GM12801 (cell line): Measurements from ENCODE around the gene HAT1.

Experiments
- CTCF ChIP-seq: IDR thresholded peaks from one replicate; pipeline ENCODE4 v1.5.1; 2011; ENCODE audit warnings: control low read depth; ENCODE audit not compliant: insufficient read length; ENCODE audit errors: extremely low read depth

HAT1 gene

GRCh38 chr2:171979103-171979502 is 56.8 kb downstream of the HAT1 start:
- TF ChIP-seq CTCF: no peak

DNA sequence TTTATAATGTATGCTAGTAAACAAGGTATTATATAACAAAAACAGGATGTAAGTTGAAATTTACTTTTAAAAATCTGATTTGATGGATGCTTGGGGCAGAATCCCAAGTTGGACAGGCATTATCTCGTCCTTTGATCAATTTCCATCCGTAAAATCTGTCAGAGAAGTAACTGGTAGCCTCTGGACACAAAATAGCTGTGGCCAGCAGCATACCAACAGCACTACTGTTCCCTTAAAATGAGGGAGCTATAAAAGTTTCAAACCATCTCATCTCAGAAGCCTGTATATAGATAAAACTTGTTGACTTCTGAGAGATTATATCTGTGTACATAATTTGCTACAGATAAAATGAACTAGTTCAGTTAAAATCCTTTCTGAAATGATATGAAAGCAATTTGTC is 62.8 kb downstream of the HAT1 start:
- TF ChIP-seq CTCF: no peak

DNA sequence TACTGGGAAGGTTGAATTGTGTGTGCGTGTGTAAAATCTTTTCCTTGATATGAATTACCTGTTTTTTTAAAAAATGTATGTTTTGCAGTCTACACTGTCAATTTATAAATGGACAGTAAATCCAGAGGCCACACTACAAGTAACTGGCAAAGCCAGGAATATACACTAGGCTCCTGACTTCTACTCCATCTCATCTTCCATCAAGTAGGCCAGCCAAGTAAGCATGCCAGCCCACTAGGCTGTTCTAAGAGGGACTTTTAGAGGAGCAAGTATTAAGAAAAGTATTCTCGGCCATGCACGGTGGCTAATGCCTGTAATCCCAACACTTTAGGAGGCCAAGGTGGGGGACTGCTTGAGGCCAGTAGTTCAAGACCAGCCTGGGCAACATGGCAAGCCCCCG is 64.5 kb downstream of the HAT1 start:
- no peak for TF ChIP-seq CTCF

DNA sequence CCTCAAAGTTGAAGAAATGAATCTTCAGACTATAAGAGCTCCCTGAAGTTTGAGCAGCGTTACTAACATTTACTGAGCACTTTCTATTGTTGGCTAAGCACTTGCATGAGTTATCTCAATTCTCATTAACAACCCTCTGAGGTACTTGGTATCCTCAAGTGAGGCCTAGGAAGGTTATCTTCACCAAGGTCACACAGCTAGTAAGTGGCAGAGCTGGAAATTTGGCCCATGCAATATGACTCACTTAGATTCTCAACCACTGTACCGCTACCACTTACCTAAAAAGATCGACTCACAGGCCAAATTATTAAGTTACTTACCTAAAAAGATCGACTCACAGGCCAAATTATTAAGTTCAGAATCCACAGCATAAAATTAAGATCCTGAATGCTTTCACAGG is 68.8 kb downstream of the HAT1 start:
- TF ChIP-seq CTCF: no peak

DNA sequence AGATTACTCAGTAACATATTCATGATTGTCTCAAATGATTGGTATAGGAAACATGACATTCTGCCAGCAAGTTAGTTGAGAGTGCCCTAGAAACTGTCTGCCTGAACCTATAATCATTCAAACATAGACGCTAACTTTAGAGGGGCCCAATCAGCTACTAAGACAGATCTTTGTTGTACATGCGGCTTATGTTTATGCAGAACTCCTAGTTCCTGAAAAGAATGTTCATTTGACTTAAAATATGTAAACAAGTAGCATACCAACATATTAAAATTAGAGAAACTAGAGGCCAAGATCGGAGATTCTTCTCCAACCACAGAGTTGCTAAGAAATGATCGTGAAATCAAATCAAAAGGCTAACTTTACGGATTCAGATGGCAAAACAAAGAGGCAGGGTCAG is 73.3 kb downstream of the HAT1 start:
- TF ChIP-seq CTCF: no peak

DNA sequence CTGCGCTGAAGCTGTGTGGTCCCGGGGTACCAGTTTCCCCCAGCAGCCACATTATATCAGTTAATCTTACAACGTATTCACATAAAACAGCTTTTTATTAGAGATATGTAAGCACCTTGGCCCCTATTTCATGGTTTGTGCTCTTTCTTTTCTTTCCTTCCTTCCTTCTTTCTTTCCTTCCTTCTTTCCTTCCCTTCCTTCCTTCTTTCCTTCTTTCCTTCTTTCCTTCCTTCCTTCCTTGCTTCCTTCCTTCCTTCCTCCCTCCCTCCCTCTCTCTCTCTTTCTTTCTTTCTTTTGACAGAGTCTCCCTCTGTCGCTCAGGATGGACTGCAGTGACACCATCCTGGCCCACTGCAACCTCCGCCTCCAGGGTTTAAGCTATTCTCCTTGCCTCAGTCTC is 73.8 kb downstream of the HAT1 start:
- TF ChIP-seq CTCF: no peak

GRCh38 chr2:171999161-171999560 is 76.9 kb downstream of the HAT1 start:
- TF ChIP-seq CTCF: no peak
